Upper lobe of left lung (tissue), 6 donors: Measurements from ENCODE around the gene CASP12. TPM values are rescaled to one million over a fixed set of nuclear protein-coding genes. Genes with fewer than 3 reads are reported as not detected.
A peak's percentile ranks its signal among the peaks of the same experiment; 100 is the strongest.

Experiments
- ATAC-seq, 2 donors: fragments of 200-7000 bp; cut with Tn5 transposase; one replicate each; pipeline ENCODE4 v1.9.1; 2022; ENCODE audit warnings: mild to moderate bottlenecking in 2 of 2, moderate library complexity in 2 of 2; ENCODE audit not compliant: low FRiP score in 2 of 2
- DNase-seq, 2 donors: peaks; one replicate each; pipeline ENCODE4 v3.0.0-alpha.2; 2019 to 2020
- H3K27ac ChIP-seq, 4 donors: fragments of 200-600 bp; sonication (generic); one replicate each; pipeline ENCODE4 v1.5.1; 2016 to 2019
- H3K27me3 ChIP-seq, 4 donors: fragments of 200-600 bp; sonication (generic); one replicate each; pipeline ENCODE4 v1.5.1; 2017 to 2019
- H3K36me3 ChIP-seq, 4 donors: fragments of 200-600 bp; sonication (generic); one replicate each; pipeline ENCODE4 v1.5.1; 2016 to 2019
- H3K4me1 ChIP-seq, 4 donors: fragments of 200-600 bp; sonication (generic); one replicate each; pipeline ENCODE4 v1.5.1; 2018 to 2019
- H3K4me3 ChIP-seq, 4 donors: fragments of 200-600 bp; sonication (generic); one replicate each; pipeline ENCODE4 v1.5.1; 2017 to 2019; ENCODE audit warnings: mild to moderate bottlenecking in 2 of 4, moderate library complexity in 1 of 4
- H3K9me3 ChIP-seq, 4 donors: fragments of 200-600 bp; sonication (generic); one replicate each; pipeline ENCODE4 v1.5.1; 2018 to 2019
- CTCF ChIP-seq, 6 experiments: fragments of 450-650 bp in 4 of 6; fragments of 200-600 bp in 2 of 6; sonication (generic) in 2 of 6; IDR thresholded peaks; one replicate each; pipeline ENCODE4 v1.5.1; 2016 to 2019; ENCODE audit warnings: antibody characterized with exemption in 6 of 6
- EP300 ChIP-seq, 4 donors: sonication (generic); formaldehyde crosslinking; IDR thresholded peaks; one replicate each; pipeline ENCODE4 v1.5.1; 2017; ENCODE audit warnings: antibody characterized with exemption in 4 of 4, control low read depth in 2 of 4
- POLR2A ChIP-seq, 4 donors: fragments of 450-650 bp; IDR thresholded peaks; one replicate each; pipeline ENCODE4 v1.5.1; 2016 to 2017; ENCODE audit warnings: antibody characterized with exemption in 4 of 4, mild to moderate bottlenecking in 2 of 4
- POLR2AphosphoS5 ChIP-seq, 2 donors: sonication (generic); formaldehyde crosslinking; IDR thresholded peaks; one replicate each; pipeline ENCODE4 v1.5.1; 2017; ENCODE audit warnings: antibody characterized with exemption in 2 of 2
- WGBS, 2 donors: methylation state at CpG; one replicate each; pipeline ENCODE4 v1.1.5; 2017 to 2018; 5-methylcytosine and 5-hydroxymethylcytosine counted together
- total RNA-seq, 6 donors: library from RNA; depleted of rRNA in 4 of 6; stranded (reverse); fragments of >200 nt in 4 of 6; gene quantifications; one replicate each; pipeline versions ENCODE4 v1.1.0 to v1.2.1, GENCODE V29; 2016 to 2021
- donor health status: DM: no; HTN: no; CAD: no; lungs with moderate emphysema.
- donor health status: DM: no; HTN: yes; CAD: no; lungs with severe emphysema.

The CASP12 gene
- total RNA-seq, 6 donors from 2014 or later: 0.91 to 9.5 (median 1.4) TPM

- TF ChIP-seq CTCF (IDR thresholded peaks at IDR 0.05): no peak
- TF ChIP-seq EP300 (IDR thresholded peaks at IDR 0.05): no peak
- no peak for TF ChIP-seq POLR2AphosphoS5 (IDR thresholded peaks at IDR 0.05)
- TF ChIP-seq POLR2A (IDR thresholded peaks at IDR 0.05): no peak
- no peaks in the 10 kb centered on the region for H3K4me1 ChIP-seq
- DNase-seq: no peak
- peaks cover 0 to 5% (median 0%) of the 10 kb centered on the region in 4 donors for H3K36me3 ChIP-seq
- no peak overlapping the region for H3K27ac ChIP-seq
- no peaks in the 10 kb centered on the region for H3K9me3 ChIP-seq
- no peaks in the 10 kb centered on the region for H3K27me3 ChIP-seq
- H3K4me3 ChIP-seq: no peak overlapping the region
- WGBS, 2 donors: 82 to 83% methylated on average over 7 of the region's 7 CpGs
- no peak for ATAC-seq
These were observed 9.4 kb upstream of the CASP12 start for GRCh38 chr11:104907521-104908185.

- ATAC-seq (no peak), DNase-seq (no peak)
- Histone ChIP-seq H3K9me3 (no peaks in the 10 kb centered on the region), H3K4me3 (no peak overlapping the region), H3K36me3 (peaks cover 0 to 5% (median 0%) of the 10 kb centered on the region in 4 donors), H3K27me3 (no peaks in the 10 kb centered on the region), H3K27ac (no peak overlapping the region), H3K4me1 (no peaks in the 10 kb centered on the region)
- TF ChIP-seq POLR2AphosphoS5 (IDR thresholded peaks at IDR 0.05): no peak
- TF ChIP-seq POLR2A (IDR thresholded peaks at IDR 0.05): no peak
- no peak for TF ChIP-seq EP300 (IDR thresholded peaks at IDR 0.05)
- no peak for TF ChIP-seq CTCF (IDR thresholded peaks at IDR 0.05)
- WGBS, 2 donors: 93 to 97% methylated on average over 4 of the region's 4 CpGs
These were observed 7.0 kb upstream of the CASP12 start for GRCh38 chr11:104905271-104905670.

GRCh38 chr11:104899226-104899625 is 966 bp upstream of the CASP12 start:
- H3K4me1 ChIP-seq: no peaks in the 10 kb centered on the region
- peak overlapping the region in 3 of 4 donors; percentile 50 to 69 (median 60) for H3K27ac ChIP-seq
- no peaks in the 10 kb centered on the region for H3K36me3 ChIP-seq

GRCh38 chr11:104898685-104899013 is 389 bp upstream of the CASP12 start:
- peak overlapping the region in 2 of 4 donors; percentile 30 to 33 for H3K4me3 ChIP-seq
- H3K9me3 ChIP-seq: no peaks in the 10 kb centered on the region
- DNase-seq (no peak), ATAC-seq (peak in 1 of 2 donors; percentile 66)
- H3K36me3 ChIP-seq: no peaks in the 10 kb centered on the region
- H3K4me1 ChIP-seq: no peaks in the 10 kb centered on the region
- WGBS, 2 donors: 35 to 36% methylated on average over 1 of the region's 1 CpG
- H3K27ac ChIP-seq: peak overlapping the region; percentile 26 to 74 (median 64)
- no peaks in the 10 kb centered on the region for H3K27me3 ChIP-seq
- TF ChIP-seq EP300 (IDR thresholded peaks at IDR 0.05): no peak
- TF ChIP-seq CTCF (IDR thresholded peaks at IDR 0.05): no peak
- TF ChIP-seq POLR2A (IDR thresholded peaks at IDR 0.05): no peak
- no peak for TF ChIP-seq POLR2AphosphoS5 (IDR thresholded peaks at IDR 0.05)

More at GRCh38 chr11:104899226-104899625, 966 bp upstream of the CASP12 start:
- no peak for TF ChIP-seq CTCF (IDR thresholded peaks at IDR 0.05)
- TF ChIP-seq POLR2AphosphoS5 (IDR thresholded peaks at IDR 0.05): no peak
- TF ChIP-seq POLR2A (IDR thresholded peaks at IDR 0.05): no peak
- no peak for TF ChIP-seq EP300 (IDR thresholded peaks at IDR 0.05)
- no peaks in the 10 kb centered on the region for H3K27me3 ChIP-seq
- DNase-seq (no peak), ATAC-seq (no peak)
- no peak overlapping the region for H3K4me3 ChIP-seq
- H3K9me3 ChIP-seq: no peaks in the 10 kb centered on the region

GRCh38 chr11:104895634-104896033 is 2.6 kb downstream of the CASP12 start:
- Histone ChIP-seq H3K27ac (peak overlapping the region in 1 of 4 donors; percentile 5), H3K9me3 (no peaks in the 10 kb centered on the region), H3K27me3 (no peaks in the 10 kb centered on the region), H3K4me3 (no peak overlapping the region), H3K4me1 (peaks cover 0 to 4% (median 2%) of the 10 kb centered on the region in 4 donors), H3K36me3 (no peaks in the 10 kb centered on the region)
- 44 to 49% methylated on average over 2 of the region's 2 CpGs for WGBS, 2 donors
- TF ChIP-seq POLR2A (IDR thresholded peaks at IDR 0.05) (no peak), POLR2AphosphoS5 (IDR thresholded peaks at IDR 0.05) (no peak), EP300 (IDR thresholded peaks at IDR 0.05) (no peak), CTCF (IDR thresholded peaks at IDR 0.05) (no peak)
- no peak for DNase-seq
- ATAC-seq: no peak
